SK-N-SH (cell line): ENCODE results near the gene PEX14. TPM values are rescaled to one million over a fixed set of nuclear protein-coding genes. Genes with fewer than 3 reads are reported as not detected.

ENCODE experiments used
- CTCF ChIA-PET: fragments of 300-600, 350-600 bp; formaldehyde crosslinking; extraction: SDS; loops from one replicate; lab custom pipeline; 2021; lab: Yijun Ruan, JAX
- POLR2A ChIA-PET: fragments of 350-600 bp; sonication (Branson Sonifier 250); formaldehyde crosslinking; extraction: SDS; loops from one replicate; lab custom pipeline; 2020; ENCODE audit warnings: antibody characterized with exemption, inconsistent platforms; lab: Yijun Ruan, JAX
- DNase-seq: peaks from one replicate; pipeline ENCODE4 v3.0.0; 2012
- H2AFZ ChIP-seq: fragments of 200-600 bp; sonication (generic); 2 replicates; pipeline ENCODE4 v1.8.1; 2016; ENCODE audit warnings: antibody characterized with exemption, mild to moderate bottlenecking, low read depth
- H3F3A ChIP-seq: fragments of 200-600 bp; sonication (generic); replicated peaks from 2 replicates; pipeline ENCODE3; 2016; ENCODE audit warnings: antibody characterized with exemption, mild to moderate bottlenecking; ENCODE audit not compliant: insufficient read depth
- H3K27ac ChIP-seq, 2 experiments: fragments of 200-500 bp in 1 of 2; fragments of 200-600 bp in 1 of 2; sonication (Bioruptor generic) in 1 of 2; sonication (generic), shearing (Covaris generic) in 1 of 2; 2 replicates each; pipeline versions ENCODE4 v1.5.1 to v1.6.1; 2014 to 2016; ENCODE audit warnings: low read depth in 2 of 2, inconsistent platforms in 1 of 2, low read length in 1 of 2, mild to moderate bottlenecking in 1 of 2, mixed read lengths in 1 of 2
- H3K27me3 ChIP-seq: fragments of 200-600 bp; sonication (generic), shearing (Covaris generic); 2 replicates; pipeline ENCODE4 v1.6.1; 2016; ENCODE audit warnings: mixed run types; ENCODE audit not compliant: insufficient read depth
- H3K36me3 ChIP-seq, 2 experiments: fragments of 200-500 bp in 1 of 2; fragments of 200-600 bp in 1 of 2; sonication (Bioruptor generic) in 1 of 2; sonication (generic) in 1 of 2; replicated peaks in 1 of 2; 2 replicates each; pipeline versions ENCODE3 to v1.5.1; 2014 to 2016; ENCODE audit warnings: low read length in 1 of 2, mild to moderate bottlenecking in 1 of 2; ENCODE audit not compliant: insufficient read depth in 2 of 2, control insufficient read depth in 1 of 2
- H3K4me1 ChIP-seq, 2 experiments: fragments of 200-500 bp in 1 of 2; fragments of 200-600 bp in 1 of 2; sonication (Bioruptor generic) in 1 of 2; sonication (generic), shearing (Covaris generic) in 1 of 2; 2 replicates each; pipeline versions ENCODE4 v1.5.1 to v1.6.1; 2014 to 2016; ENCODE audit warnings: low read depth in 1 of 2, low read length in 1 of 2, mixed run types in 1 of 2; ENCODE audit not compliant: insufficient read depth in 2 of 2, control insufficient read depth in 1 of 2
- H3K4me2 ChIP-seq: fragments of 200-600 bp; sonication (generic), shearing (Covaris generic); 2 replicates; pipeline ENCODE4 v1.6.1; 2017; ENCODE audit warnings: mixed run types
- H3K4me3 ChIP-seq, 2 experiments: fragments of 200-500 bp in 1 of 2; fragments of 200-600 bp in 1 of 2; sonication (Bioruptor generic) in 1 of 2; sonication (generic), shearing (Covaris generic) in 1 of 2; 2 replicates each; pipeline versions ENCODE4 v1.5.1 to v1.8.1; 2014 to 2016; ENCODE audit warnings: low read depth in 2 of 2, inconsistent platforms in 1 of 2, low read length in 1 of 2, mild to moderate bottlenecking in 1 of 2, mixed read lengths in 1 of 2, moderate library complexity in 1 of 2
- H3K79me2 ChIP-seq: fragments of 200-600 bp; sonication (generic); 2 replicates; pipeline ENCODE4 v1.8.1; 2017; ENCODE audit warnings: mild to moderate bottlenecking; ENCODE audit not compliant: insufficient read depth
- H3K9ac ChIP-seq: fragments of 200-600 bp; sonication (generic); 2 replicates; pipeline ENCODE4 v1.6.1; 2017; ENCODE audit warnings: mixed run types
- H3K9me2 ChIP-seq: fragments of 200-600 bp; sonication (generic); 2 replicates; pipeline ENCODE4 v1.6.1; 2017; ENCODE audit warnings: mixed run types
- H3K9me3 ChIP-seq: fragments of 200-600 bp; sonication (generic); 2 replicates; pipeline ENCODE4 v1.6.1; 2017; ENCODE audit warnings: mixed run types, mild to moderate bottlenecking, moderate library complexity
- H4K20me1 ChIP-seq: fragments of 200-600 bp; sonication (generic); 2 replicates; pipeline ENCODE4 v1.6.1; 2017; ENCODE audit warnings: mild to moderate bottlenecking, mixed run types; ENCODE audit not compliant: insufficient read depth
- RAD21 ChIP-seq: IDR thresholded peaks from 2 replicates; pipeline ENCODE4 v1.6.1; 2012; ENCODE audit warnings: mild to moderate bottlenecking, low read length
- RCOR1 ChIP-seq: fragments of 150-350 bp; IDR thresholded peaks from 2 replicates; pipeline ENCODE4 v1.6.1; 2017; ENCODE audit warnings: antibody characterized with exemption, low read length
- TEAD4 ChIP-seq: IDR thresholded peaks from 2 replicates; pipeline ENCODE4 v1.4.0; 2012; ENCODE audit warnings: mild to moderate bottlenecking, borderline replicate concordance; ENCODE audit not compliant: insufficient read depth
- USF1 ChIP-seq: IDR thresholded peaks from 2 replicates; pipeline ENCODE4 v1.4.0; 2012; ENCODE audit warnings: low read depth, borderline replicate concordance
- ZBTB33 ChIP-seq: IDR thresholded peaks from 2 replicates; pipeline ENCODE4 v1.4.0; 2012; ENCODE audit warnings: low read depth, borderline replicate concordance
- WGBS: methylation state at CpG from one replicate; pipeline ENCODE4 v1.1.6; 2017; ENCODE audit warnings: low lambda C conversion rate; 5-methylcytosine and 5-hydroxymethylcytosine counted together
- polyA plus RNA-seq, 3 experiments: library from polyadenylated mRNA; depleted of rRNA; stranded (reverse); fragments of >200 nt; gene quantifications; 2 replicates each; pipeline ENCODE4 v1.2.3, GENCODE V29; 2012

Gene PEX14
- polyA plus RNA-seq, 1 of the 3 experiments (the other 2 are of a cell fraction), result 36.2 TPM

- TF ChIP-seq USF1 (no peak), TEAD4 (no peak), RAD21 (no peak), RCOR1 (no peak)
These were observed 163.8 kb downstream of the PEX14 start (continued) for GRCh38 chr1:10638559-10639005.

GRCh38 chr1:10639011-10639774, 164.4 kb downstream of the PEX14 start:
- H3K4me3 ChIP-seq, result no peak overlapping the region

More at GRCh38 chr1:10639011-10639774, 164.4 kb downstream of the PEX14 start:
- Histone ChIP-seq H3K4me1 (peaks cover 5 to 42% of the 10 kb centered on the region in 2 experiments; a peak in 2 of 4 replicates), H3K9me3 (no peaks in the 10 kb centered on the region), H3K36me3 (no peaks in the 10 kb centered on the region), H4K20me1 (no peaks in the 10 kb centered on the region), H3K27me3 (no peaks in the 10 kb centered on the region), H3F3A (peaks cover 3% of the 10 kb centered on the region), H2AFZ (no peak overlapping the region), H3K79me2 (no peaks in the 10 kb centered on the region), H3K9ac (no peak overlapping the region), H3K9me2 (no peaks in the 10 kb centered on the region), H3K27ac (peak overlapping the region in 1 of 2 experiments; percentile 87; a peak in 1 of 4 replicates), H3K4me2 (no peak overlapping the region)
- WGBS, result 97% methylated on average over 92 of the region's 108 CpGs
- POLR2A ChIA-PET, result no interaction called here
- no peak for DNase-seq
- TF ChIP-seq RAD21, result no peak
- no peak for TF ChIP-seq ZBTB33
- CTCF ChIA-PET, result interaction anchor here (1.1 to 2.4 kb wide), 2 partner anchors 9 to 125 kb away, joined by 4 to 10 read pairs; no protein-coding TSS in a partner anchor
